ENCODE results near the gene PITX1.

The PITX1 gene

GRCh38 chr5:135028791-135029476, 5.1 kb downstream of the PITX1 start:
- H3K4me3 ChIP-seq (ENCODE audit: low read length) = no peak overlapping the region
- TF ChIP-seq CTCF (conservative IDR thresholded peaks at IDR 0.05; ENCODE audit: low read depth, low read length) = no peak
- DNase-seq (ENCODE audit: low read depth) = no peak

GRCh38 chr5:135027697-135028615, 6.1 kb downstream of the PITX1 start:
- no peak for TF ChIP-seq CTCF (conservative IDR thresholded peaks at IDR 0.05; ENCODE audit: low read depth, low read length)
- no peak overlapping the region for H3K4me3 ChIP-seq (ENCODE audit: low read length)
- no peak for DNase-seq (ENCODE audit: low read depth)

GRCh38 chr5:135027266-135027696, 6.7 kb downstream of the PITX1 start:
- no peak overlapping the region for H3K4me3 ChIP-seq (ENCODE audit: low read length)
- no peak for DNase-seq (ENCODE audit: low read depth)
- TF ChIP-seq CTCF (conservative IDR thresholded peaks at IDR 0.05; ENCODE audit: low read depth, low read length) = no peak

GRCh38 chr5:135026645-135027265, 7.3 kb downstream of the PITX1 start:
- TF ChIP-seq CTCF (conservative IDR thresholded peaks at IDR 0.05; ENCODE audit: low read depth, low read length) = no peak
- no peak for DNase-seq (ENCODE audit: low read depth)
- no peak overlapping the region for H3K4me3 ChIP-seq (ENCODE audit: low read length)

GRCh38 chr5:135025730-135026644, 8.0 kb downstream of the PITX1 start:
- H3K4me3 ChIP-seq (ENCODE audit: low read length) = no peak overlapping the region
- no peak for DNase-seq (ENCODE audit: low read depth)
- TF ChIP-seq CTCF (conservative IDR thresholded peaks at IDR 0.05; ENCODE audit: low read depth, low read length) = no peak

GRCh38 chr5:135024956-135025729, 8.9 kb downstream of the PITX1 start:
- no peak for TF ChIP-seq CTCF (conservative IDR thresholded peaks at IDR 0.05; ENCODE audit: low read depth, low read length)
- no peak overlapping the region for H3K4me3 ChIP-seq (ENCODE audit: low read length)
- DNase-seq (ENCODE audit: low read depth) = no peak
